ENCODE results near the gene CHD5.

DNA sequence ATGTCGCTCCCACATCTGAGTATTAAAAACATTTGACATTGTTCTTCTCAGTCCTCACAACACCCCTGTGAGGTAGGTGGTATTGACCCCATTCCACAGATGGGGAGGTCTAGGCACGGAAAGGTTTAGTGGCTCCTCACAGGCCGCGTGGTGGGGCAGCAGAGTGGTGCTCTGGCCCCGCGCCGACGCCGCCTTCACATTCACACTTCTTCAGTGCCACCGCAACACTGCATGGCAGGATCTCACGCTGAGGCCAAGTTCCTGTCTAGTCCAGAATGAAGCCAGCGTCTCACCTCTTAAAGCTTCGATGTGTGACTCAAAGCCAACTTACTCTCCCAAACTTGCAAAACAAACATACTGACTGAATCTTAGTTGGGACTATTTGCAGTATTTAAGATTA lies 43.5 kb upstream of the CHD5 start:
- TF ChIP-seq POLR2A (IDR thresholded peaks at IDR 0.05; ENCODE audit: low read depth) (no peak), EP300 (IDR thresholded peaks at IDR 0.05) (no peak)
- TF ChIP-seq, protein P1, sequence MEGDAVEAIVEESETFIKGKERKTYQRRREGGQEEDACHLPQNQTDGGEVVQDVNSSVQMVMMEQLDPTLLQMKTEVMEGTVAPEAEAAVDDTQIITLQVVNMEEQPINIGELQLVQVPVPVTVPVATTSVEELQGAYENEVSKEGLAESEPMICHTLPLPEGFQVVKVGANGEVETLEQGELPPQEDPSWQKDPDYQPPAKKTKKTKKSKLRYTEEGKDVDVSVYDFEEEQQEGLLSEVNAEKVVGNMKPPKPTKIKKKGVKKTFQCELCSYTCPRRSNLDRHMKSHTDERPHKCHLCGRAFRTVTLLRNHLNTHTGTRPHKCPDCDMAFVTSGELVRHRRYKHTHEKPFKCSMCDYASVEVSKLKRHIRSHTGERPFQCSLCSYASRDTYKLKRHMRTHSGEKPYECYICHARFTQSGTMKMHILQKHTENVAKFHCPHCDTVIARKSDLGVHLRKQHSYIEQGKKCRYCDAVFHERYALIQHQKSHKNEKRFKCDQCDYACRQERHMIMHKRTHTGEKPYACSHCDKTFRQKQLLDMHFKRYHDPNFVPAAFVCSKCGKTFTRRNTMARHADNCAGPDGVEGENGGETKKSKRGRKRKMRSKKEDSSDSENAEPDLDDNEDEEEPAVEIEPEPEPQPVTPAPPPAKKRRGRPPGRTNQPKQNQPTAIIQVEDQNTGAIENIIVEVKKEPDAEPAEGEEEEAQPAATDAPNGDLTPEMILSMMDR (IDR thresholded peaks at IDR 0.05) = no peak

Data from esophagus muscularis mucosa (tissue), 4 donors.